Hypothalamus (tissue), 51 donors: ENCODE data around the gene ROR2.
"Not testable (repeated sequence)": the region's sequence is repeated elsewhere in the genome, so short reads cannot be mapped to it uniquely, and the experiment has no call there.

ENCODE experiments used
- DNase-seq, 51 donors: peaks; one replicate each; lab custom pipeline; 2025; lab: John Stamatoyannopoulos, UW

The ROR2 gene

GRCh38 chr9:91660521-91660920, 289.5 kb downstream of the ROR2 start:
- DNase-seq: no peak

GRCh38 chr9:91659529-91660495, 290.2 kb downstream of the ROR2 start:
- DNase-seq: no peak

DNA sequence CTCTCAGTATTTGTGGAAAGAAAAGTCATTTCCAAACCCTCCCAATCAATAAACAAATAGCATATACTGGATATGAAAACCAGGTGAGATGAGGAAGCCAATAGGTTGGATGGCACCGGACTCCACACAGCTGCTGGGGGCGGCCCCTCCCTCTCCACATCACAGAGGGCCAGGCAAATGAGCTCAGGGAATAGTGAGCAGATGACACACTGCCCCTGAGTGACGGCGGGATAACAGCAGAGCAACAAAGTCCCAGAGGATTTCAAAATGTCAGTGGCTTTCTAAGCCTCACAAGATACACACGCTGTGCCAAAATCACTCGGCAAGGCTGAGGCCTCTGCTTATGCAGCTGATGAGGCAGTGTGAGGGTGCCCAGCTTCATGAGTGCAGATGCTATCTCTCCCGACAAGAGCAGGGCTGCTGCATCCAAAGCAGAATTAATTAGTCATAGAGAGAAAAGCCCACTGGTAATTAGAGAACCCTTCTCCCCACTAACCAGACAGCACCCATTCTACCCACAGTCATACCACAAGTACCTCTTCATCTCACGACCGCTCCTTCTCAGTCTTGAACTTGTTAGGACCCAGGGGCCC, 291.4 kb downstream of the ROR2 start:
- no peak for DNase-seq

GRCh38 chr9:91657501-91657900, 292.5 kb downstream of the ROR2 start:
- DNase-seq: no peak

- DNase-seq: no peak
These were observed 294.4 kb downstream of the ROR2 start for GRCh38 chr9:91655658-91656057.

DNA sequence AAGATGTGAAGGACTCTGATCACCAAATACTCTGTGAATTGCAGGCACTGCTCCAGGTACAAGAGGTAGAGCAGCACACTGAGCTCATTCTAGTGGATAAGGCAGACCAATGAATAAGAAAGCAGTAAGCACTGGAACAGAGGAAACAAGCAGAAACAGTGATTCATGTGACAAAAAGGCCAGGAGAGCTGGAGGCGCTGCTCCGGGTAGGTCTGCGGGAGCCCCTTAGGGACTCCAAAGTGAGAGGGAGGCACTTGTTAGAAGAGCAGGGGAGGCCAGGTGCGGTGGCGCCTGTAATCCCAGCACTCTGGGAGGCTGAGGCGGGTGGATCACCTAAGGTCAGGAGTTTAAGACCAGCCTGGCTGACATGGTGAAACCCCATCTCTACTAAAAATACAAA, 294.8 kb downstream of the ROR2 start:
- DNase-seq: no peak

GRCh38 chr9:91654527-91654926, 295.5 kb downstream of the ROR2 start:
- DNase-seq: no peak

GRCh38 chr9:91647371-91647770, 302.7 kb downstream of the ROR2 start:
- DNase-seq: no peak

GRCh38 chr9:91646702-91647101, 303.3 kb downstream of the ROR2 start:
- DNase-seq: no peak

GRCh38 chr9:91644433-91644832, 305.6 kb downstream of the ROR2 start:
- DNase-seq: no peak

DNA sequence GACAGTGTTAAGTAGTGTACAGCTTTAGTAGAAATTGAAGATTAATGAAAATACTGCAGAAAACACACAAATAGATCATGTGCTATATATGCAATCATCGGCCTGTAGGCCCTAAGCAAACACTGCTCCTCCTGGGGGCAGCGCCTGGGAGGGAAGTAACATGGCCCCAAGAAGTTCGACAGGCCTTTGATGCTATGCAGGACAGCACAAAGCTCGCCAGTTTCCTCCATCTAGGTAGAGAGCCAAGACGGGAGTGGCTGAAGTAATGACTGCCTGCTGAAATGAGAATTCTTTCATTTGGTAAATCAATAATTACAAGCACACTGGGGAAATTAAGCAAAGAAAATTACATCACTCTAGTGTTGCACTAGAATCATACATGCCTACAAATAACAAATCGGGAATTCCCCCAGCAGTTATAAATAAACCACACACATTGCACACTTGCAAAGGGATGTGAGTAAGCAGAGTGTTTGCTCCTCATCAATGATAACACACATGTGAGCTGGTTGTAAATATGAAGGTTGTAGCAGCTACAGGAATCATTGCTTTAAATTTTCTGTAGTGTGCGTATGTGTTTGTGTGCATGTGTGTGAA, 306.4 kb downstream of the ROR2 start:
- no peak for DNase-seq

DNA sequence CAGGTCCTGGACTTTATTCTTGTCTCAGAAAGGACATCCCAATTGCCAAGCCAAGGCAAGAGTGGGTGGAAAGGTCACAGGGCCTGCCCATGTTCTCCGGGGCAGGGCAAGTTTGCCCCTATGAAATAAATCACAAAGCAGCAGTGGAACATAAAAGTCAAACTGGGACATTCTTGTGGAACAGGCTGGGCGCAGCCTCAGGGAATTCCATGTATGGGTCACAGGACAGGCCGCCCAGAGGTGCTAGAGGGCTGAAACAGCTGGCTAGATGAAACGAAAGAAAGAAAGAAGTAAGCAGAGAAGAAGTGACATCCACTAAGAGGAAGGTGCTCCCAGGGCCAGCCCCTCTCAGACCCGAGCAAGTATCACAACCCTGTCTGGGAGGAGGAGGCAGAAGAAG, 307.3 kb downstream of the ROR2 start:
- no peak for DNase-seq

DNA sequence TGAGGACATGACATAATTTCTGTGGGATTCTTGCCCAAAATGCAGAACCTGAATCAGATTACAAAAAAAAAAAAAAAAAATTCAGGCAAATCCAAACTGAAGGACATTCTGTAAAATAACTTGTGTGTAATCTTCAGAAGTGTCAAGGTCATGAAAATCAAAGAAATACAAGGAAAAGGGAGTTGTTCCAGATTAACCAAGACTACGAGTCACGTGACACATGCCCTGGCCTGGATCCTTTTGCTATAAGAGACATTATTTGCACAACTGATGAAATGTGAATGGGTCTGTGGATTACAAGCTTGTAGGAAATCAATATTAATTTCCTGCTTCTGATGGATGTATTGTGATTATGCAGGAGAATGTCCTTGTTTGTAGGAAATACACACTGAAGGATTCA, 309.6 kb downstream of the ROR2 start:
- no peak for DNase-seq

GRCh38 chr9:91639054-91639453, 311.0 kb downstream of the ROR2 start:
- no peak for DNase-seq

DNA sequence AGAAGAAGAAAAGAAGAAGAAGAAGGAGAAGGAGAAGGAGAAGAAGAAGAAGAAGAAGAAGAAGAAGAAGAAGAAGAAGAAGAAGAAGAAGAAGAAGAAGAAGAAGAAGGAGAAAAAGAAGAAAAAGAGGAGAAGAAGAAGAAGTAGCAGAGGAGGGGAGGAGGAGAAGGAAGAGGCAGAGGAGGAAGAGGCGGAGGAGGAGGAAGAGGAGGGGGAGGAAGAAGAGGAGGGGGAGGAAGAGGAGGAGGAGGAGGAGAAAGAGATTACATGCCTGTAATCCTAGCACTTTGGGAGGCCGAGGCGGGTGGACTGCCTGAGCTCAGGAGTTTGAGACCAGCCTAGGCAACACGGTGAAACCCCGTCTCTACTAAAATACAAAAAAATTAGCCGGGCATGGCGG, 315.2 kb downstream of the ROR2 start:
- DNase-seq: not testable (repeated sequence)

DNA sequence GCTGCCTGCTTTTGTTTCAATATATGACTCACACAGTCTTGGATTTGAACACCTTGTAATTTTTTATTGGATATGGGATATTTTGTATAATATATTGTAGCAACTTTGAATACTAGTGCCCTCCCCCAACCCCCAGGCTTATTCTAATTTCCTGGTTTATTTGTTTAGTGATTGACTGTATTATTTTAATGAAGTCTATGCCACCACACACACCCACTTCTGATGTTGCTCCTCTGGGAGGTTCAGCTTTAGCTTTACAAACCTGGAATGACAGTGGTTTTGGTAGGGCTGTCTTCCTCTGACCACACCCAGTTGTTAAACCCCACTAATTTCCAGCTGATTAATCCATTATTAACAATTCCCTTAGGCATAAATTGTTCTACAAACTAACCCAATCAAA, 320.3 kb downstream of the ROR2 start:
- no peak for DNase-seq

GRCh38 chr9:91628892-91629291, 321.1 kb downstream of the ROR2 start:
- DNase-seq: no peak

DNA sequence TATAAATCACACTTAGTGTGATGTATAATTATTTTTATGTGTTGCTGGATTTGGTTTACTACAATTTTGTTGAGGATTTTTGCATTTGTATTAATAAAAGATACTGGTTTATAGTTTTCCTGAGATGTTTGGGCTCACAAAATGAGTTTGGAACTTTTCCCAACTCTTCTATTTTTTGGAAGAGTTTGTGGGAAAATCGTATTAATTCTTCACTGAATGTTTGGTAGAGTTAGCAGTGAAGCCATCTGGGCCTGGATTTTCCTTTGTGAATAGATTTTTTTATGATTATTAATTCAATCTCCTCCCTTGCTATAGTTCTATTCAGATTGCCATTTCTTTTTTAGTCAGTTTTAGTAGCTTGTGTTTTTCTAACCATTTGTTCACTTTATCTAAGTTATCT, 324.7 kb downstream of the ROR2 start:
- DNase-seq: no peak

DNA sequence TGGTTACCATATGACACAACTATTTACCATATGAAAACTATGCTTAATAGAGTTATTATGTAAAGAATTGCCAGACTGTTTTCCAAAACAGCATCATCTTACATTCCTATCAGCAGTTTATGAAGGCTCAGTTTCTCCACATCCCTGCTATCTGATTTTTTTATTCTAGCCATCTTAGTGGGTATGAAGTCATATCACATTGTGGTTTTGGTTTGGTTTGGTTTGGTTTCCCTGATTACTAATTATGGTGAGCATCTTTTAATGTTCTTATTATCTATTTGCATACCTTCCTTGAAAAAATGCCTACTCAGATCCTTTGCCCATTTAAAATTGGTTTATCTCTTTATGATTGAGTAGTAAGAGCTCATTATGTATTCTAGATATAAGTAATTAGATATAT, 327.0 kb downstream of the ROR2 start:
- no peak for DNase-seq

DNA sequence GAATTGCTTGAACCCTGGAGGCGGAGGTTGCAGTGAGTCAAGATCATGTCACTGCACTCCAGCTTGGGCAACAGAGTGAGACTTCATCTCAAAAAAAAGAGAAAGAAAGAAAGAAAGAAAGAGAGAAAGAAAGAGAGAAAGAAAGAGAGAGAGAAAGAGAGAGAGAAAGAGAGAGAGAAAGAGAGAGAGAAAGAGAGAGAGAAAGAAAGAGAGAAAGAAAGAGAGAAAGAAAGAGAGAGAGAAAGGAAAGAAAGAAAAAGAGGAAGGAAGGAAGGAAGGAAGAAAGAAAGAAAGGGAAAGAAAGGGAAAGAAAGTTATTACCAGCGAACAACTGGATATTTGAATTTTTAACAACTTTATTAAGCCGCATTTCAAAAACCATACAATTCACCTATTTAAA, 327.9 kb downstream of the ROR2 start:
- DNase-seq: not testable (repeated sequence)

- not testable (repeated sequence) for DNase-seq
These were observed 336.0 kb downstream of the ROR2 start for GRCh38 chr9:91614044-91614443.

- no peak for DNase-seq
These were observed 338.4 kb downstream of the ROR2 start for GRCh38 chr9:91611582-91611981.
